GM12875 (cell line): ENCODE data around the gene BDKRB1.

Experiments used
- H3K4me3 ChIP-seq: one replicate; pipeline ENCODE4 v1.5.1; 2011; ENCODE audit warnings: low read depth, low read length, control low read depth
- CTCF ChIP-seq: IDR thresholded peaks from 2 replicates; pipeline ENCODE4 v1.5.1; 2011; ENCODE audit warnings: low read depth, mild to moderate bottlenecking, control low read depth, inconsistent platforms, low read length, moderate library complexity, borderline replicate concordance; ENCODE audit not compliant: insufficient read depth

BDKRB1 gene

GRCh38 chr14:96271421-96271762, 15.4 kb downstream of the BDKRB1 start:
- H3K4me3 ChIP-seq, result no peak overlapping the region
- no peak for TF ChIP-seq CTCF

GRCh38 chr14:96272777-96273473, 16.9 kb downstream of the BDKRB1 start:
- TF ChIP-seq CTCF, result no peak
- H3K4me3 ChIP-seq, result no peak overlapping the region

DNA sequence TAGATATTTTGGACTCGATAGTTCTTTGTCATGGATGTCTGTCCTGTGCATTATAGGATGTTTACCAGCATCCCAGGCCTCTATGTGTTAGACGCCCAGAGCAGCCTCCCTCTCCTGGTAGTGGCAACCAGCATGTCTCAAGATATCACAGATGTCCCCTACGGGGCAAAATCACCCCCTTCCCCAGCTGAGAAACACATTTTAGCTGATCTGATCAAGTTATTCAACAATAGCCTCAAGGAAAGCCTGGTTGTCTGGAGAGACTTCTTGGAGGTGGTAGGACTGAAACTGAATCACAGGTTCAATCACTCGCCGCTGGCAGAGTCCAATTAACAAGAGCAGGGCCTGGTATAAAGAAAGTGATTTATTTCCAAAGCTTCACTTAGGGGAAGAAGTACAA, 17.6 kb downstream of the BDKRB1 start:
- no peak for TF ChIP-seq CTCF

DNA sequence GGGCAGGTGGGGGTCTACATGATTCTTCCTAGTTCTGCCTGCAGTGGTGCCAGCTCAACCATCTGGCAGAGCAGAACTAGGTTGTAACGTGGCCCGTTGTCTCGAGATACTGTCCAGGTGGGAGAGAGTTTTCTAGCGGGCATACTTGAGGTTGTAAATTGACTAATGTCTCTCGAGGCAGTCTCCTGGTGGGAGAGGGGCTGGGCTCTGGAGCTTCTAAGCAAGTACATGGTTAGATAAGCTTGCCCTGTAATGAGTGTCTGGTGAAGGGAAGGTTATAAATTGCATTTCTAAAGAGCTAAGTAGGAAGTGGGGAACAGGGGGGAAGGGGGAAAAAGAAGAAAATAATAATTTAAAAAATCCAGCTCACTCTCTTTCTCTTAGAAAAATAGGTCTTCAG, 18.1 kb downstream of the BDKRB1 start:
- TF ChIP-seq CTCF, result no peak
- H3K4me3 ChIP-seq, result no peak overlapping the region

More for the DNA sequence above, 17.6 kb downstream of the BDKRB1 start:
- H3K4me3 ChIP-seq, result no peak overlapping the region

- no peak overlapping the region for H3K4me3 ChIP-seq
- TF ChIP-seq CTCF, result no peak
These were observed 18.5 kb downstream of the BDKRB1 start for GRCh38 chr14:96274543-96274942.

DNA sequence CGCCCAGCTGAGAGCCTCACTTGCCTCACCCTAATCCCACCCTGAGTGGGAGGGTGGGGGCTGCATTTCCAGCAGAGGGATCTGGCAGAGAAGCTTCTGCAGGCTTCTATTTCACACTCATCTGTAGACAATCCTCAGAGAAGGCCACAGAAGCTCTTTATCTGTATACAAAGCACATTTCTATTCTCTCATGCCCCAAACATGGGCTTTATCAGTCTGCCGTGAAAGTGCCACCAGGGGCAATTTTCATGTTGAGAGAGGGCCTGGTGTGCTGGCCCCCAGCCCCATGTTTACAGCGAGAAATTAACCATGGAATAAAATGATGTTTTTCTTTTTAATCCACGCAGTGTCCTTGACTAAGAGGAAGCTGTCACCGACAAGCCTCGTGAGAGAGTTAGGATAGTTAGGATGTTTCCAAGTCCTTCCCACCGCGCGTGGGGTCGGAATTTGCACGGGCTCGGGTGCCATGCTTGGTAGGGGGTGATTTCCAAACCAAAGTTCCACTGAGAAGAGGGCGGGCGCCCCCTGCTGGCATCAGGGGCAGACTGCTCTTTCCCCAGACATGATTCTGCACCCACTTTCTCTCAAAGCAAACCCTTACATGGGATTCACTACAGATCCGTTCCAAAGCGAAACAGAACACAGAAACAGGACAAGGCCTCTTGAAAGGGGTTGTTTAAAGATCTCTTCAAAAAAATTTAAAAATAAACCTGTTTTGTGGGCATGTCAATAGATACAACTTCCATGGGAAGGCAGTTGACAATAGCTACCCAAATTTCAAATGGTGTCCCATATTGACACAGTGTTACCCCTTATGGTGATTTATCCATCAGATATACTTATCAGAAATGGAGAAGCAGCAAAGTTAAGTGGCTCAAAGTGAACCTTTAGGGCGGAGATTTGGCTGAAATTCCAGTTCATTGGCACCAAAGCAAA, 19.4 kb downstream of the BDKRB1 start:
- TF ChIP-seq CTCF, result peak; percentile 92
- no peak overlapping the region for H3K4me3 ChIP-seq

- TF ChIP-seq CTCF, result no peak
- H3K4me3 ChIP-seq, result no peak overlapping the region
These were observed 21.9 kb downstream of the BDKRB1 start for GRCh38 chr14:96277890-96278289.
